CD4-positive, alpha-beta T cell treated with Interleukin-6 at 100 ng/mL for 8 hours (primary cell): Measurements from ENCODE around the gene AIPL1.

Experiments used
- DNase-seq: peaks from one replicate; pipeline ENCODE4 v3.0.0-alpha.2; 2020; ENCODE audit warnings: mixed read lengths, low spot score

Gene AIPL1

DNA sequence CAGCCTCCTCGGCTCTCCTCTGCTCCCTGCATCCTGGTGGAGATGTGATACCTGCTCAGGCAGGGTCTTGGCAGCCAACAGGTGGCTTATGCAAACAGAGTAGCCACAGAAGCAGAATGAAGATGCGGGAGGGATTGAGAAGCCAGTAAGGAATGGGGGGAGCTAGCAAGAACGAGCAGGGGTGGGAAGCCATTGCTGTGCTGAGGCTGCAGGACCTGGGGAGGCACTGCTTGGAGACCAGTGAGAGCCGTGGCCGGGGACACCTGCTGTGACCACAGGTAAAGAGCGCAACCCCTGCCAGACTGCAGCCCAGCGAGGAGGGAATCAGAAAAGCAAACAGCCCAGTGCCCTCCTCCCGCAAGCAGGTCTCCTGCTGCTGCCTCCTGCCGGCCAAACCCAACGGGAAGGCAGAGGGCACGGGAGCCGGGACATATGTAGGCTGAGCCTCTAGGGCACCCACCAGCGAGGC, 14.7 kb downstream of the AIPL1 start:
- no peak for DNase-seq

DNA sequence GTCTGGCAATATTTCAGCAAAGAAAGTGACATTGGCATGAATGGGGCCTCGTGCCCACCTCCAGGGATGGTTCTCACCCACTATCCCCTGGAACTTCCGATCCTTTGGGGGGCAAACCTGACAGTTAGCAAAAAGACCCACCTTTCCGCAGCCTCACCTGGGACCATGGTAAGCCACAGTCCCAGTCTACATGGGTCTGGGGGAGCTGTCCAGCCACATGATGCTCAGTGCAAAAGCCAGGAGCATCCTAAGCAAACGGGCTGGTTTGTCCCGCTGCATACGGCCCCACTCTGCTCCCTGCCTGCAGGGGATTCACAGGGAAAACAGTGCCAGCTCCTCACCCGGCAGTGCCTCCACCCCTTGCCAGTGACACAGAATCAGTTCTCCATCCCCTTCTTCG, 19.3 kb downstream of the AIPL1 start:
- no peak for DNase-seq

DNA sequence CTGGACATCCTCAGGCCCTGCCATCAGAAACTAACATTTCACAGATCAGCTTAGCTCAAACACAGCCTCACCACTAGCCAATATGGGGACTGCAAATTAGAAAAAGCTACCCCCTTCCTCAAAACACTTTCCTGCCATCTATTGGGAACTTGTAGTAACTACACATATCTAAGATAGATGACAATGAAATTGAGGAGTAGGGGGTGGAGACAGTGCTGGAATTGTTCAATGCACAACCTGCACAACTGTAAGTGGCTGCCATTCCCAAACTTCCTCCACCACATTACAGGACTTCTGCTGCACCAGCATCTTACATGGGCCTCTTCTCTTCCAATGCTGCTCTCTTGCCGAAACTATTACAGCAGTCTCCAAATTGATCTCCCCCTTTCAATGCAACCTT, 21.9 kb downstream of the AIPL1 start:
- DNase-seq: no peak

DNA sequence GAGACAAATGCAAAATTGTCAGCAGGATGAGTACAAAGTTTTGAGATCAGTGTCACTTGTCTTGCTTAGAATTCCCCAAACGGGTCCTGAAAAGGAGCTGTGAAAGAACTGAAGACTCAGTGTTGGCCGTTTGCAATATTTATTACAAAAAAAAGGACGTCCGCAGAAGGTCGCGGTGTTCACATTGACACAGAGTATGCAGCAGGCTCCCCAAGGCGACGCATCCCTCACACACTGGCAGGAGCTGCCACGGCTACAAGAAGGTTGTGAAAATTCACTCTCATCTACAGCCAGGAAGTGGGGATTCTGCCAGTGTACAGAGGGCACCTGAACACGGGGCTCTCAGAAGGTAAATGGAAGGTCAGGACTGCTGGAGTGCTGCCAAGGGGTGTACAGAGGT, 26.2 kb downstream of the AIPL1 start:
- no peak for DNase-seq

DNA sequence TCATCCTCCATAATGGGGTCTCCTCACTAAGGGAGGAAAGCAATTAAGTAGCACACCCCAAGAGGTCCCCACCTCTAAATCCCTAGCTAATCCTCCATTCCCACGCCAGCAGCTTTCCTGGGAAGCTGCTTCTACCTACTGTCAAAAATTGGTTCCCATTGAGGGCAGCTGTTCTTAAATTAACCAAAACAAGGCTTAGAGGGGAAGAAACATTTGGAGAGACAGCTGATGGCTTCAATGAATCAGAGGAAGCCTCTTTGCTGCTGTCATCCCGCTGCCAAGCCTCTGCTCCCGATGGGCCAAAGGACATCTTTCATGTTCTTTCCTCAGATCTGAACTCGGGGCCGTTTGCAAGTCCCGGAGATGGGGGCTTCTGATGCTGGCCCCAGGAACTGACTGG, 26.6 kb downstream of the AIPL1 start:
- DNase-seq: no peak

DNA sequence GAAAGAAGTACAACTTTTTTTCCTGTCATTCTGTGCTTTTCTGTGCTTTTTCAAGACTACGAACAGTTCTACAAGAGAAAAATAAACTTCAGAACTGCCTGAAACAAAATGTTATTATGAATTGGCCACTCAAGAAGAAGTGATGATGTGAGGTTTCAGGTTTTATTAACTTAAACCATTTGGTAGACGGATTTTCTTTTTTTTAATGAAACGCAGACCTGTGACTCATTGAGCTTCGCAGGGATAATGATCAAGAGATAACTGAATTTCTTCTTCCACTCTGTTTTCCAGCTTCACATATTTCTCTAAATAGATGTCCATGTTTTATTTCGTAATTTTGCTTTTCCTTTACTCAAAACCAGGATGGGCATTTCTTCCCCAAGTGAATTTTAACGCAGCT, 32.7 kb downstream of the AIPL1 start:
- DNase-seq: no peak

DNA sequence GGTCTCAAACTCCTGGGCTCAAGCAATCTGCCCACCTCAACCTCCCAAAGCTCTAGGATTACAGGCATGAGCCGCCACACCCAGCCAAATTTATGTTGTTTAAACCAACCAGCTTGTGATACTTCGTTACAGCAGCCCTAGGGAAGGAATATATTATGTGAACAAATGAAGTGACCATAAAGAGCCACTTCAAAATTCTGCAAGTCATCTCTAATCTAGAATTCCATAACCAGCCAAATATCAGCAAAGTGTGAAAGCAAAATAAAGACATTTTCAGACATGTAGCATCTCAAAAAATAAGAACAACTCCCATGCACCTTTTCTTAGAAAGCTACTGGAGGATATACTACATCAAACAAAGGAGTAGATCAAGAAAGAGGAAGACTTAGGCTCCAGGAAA, 36.0 kb downstream of the AIPL1 start:
- DNase-seq: no peak

DNA sequence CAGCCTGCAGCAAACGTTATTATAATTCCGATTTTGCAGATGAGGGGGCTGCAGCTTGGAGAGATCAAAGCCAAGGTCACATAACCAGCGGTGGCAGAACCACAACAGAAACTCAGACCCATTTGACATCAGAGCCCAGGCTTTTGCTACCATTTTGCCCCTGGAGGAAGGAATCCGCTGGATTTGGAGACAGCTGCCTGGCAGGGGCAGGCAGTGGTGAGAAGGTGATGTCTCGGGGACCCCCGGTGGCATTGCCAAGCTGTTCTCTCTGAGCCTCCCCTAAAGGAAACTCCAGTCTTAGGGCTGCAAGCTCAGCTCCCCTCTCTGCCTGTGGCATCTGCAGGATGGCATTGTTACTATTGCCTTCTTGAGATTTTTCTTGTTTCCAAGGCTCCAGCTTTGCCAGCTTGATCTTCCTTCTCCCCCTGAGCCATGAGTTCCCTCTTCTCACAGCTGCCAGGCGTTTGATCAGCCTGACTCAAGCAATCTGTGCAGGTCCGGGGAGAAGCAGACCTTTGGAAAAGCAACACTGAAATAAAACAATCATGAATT, 40.8 kb downstream of the AIPL1 start:
- no peak for DNase-seq

DNA sequence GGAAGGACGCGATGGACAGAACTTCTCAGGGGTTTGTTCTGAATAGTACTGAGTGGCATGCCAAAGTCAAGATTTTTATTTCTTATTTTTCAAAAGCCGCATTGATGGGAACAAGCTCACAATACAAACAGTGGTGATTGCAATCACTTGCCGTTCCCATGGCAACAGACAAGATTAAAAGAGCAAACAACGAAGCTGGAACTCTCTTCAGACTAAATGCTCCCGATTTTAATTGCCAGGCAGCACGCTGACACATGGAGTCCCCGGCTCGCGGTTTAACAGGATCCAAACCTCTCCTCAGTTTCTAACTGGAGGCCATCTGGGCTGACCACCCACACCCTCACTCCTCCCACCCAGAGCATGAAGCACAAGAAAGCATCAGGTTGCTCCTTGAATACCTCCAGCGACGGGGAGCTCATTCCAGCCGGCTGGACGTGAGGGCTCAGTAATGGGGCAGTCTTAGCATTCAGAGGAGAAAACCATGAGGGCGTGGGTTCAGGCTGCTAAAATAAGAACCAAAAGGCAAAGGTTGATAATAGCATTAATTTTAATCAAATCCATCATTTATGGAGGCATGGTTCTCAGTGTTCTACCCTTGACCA, 41.5 kb downstream of the AIPL1 start:
- no peak for DNase-seq

DNA sequence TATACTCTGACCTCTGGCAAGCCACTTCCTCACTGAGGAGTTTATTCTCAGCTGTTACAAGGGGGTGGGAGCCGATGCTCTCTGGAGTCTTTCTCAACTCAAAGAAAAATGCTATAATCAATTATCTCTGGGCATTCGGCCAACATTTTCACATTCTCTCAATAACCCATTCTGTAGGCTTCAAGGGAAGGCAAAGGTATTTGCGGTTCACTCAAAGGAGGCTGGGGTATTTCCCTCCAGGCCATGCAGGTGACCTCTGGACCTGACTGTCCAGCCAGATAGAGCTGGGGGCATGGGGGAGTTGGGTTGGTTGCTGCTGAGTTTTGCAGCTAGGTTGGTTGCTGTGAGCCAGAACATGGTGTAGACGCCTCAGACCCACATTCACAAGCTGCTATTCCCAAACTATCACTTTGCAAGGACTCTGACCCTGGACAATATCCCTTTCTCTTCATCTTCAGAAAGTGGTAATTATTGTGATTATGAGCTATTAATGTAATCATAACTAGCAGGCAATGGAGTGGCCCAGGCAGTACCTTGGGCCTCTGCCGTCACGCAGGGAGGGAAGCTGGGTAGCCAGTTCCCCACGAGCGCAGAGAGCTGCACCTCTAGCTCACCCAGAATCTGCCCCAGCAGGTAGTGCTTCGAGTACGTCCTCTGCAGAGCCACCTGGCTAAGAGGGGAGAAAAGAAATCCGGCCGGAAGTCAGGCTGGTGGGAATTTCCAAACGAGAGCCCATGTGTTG, 42.1 kb downstream of the AIPL1 start:
- no peak for DNase-seq

DNA sequence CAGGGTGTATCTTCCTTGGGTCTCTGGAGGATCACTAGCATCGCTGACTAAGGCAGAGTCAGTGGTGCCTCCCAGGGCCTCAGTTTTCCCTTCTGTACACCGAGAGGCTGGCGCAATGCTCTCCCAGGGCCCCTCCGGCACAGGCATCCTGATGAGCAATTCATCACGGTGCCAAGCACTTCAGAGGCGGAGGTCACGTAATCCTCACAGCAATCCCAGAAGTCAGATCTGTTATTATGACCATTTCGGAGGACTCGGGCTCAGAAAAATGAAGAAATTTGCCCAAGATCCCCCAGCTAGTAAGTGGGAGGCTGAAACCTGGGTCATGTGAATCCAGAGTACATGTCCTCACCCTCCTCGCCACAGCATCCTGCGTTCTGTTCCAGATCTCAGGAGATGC, 46.5 kb downstream of the AIPL1 start:
- DNase-seq: no peak

DNA sequence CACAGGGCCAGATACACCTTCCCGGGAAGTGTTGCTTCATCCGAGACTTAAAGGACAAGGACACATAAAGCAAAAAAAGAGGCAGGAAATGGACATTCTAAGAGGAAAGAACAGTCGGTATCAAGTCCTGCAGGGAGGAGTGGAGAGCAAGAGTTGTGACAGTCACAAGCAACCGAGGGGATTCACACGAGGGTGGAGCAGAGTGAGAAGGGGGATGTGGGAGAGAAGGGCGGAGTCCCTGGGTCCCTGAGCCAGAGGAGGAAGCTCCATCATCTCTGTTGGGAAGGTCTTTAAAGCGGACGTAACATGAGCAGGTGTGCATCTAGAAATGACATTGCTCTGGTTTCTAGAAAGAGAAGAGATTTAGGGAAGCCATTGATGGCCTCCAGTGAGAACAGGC, 47.1 kb downstream of the AIPL1 start:
- no peak for DNase-seq

DNA sequence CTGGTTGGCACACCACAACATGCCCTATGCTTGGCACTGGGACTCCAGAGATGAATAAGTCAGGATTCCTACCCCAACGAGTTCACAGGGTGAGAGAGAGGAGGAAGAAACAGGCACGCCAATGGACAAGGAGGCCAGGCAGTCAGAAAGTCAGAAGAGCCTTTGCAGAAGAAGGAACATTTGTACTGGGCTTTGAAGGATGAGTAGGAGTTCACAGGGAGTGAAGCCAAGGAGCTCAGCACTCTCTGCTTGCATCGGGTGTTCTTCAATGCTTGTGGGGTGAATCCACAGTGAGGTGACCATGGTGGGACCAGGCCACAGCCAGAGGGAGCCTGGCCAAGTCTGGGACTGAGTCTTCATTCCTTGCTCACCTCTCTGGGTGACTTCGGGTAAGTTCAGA, 47.5 kb downstream of the AIPL1 start:
- DNase-seq: no peak

DNA sequence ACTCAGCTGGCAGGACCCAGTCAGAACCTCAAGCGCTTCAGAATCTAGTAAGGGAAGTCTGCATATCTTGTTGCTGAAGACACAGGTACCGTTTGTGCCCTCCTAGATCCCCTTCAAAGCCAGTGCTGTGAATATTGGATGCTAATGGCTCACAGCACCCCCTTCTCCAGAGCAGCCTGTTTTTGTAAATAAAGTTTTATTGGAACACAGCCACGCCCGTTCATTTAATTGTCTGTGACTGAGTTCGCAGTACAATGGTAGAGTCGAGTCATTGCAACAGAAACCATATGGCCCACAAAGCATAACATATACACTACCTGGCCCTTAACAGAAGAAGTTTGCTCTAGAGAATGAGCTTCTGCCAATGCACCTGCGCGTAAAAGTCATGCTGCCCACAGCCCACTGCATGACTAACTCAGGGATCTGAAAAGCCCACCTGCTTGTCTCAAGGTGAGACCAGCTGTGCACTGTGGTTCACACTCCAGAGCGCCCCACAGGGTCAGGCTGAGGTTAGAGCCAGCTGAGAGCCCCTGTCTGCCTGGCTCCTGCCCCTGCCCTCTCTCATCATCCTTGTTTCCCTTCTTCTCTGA, 48.8 kb downstream of the AIPL1 start:
- DNase-seq: no peak

DNA sequence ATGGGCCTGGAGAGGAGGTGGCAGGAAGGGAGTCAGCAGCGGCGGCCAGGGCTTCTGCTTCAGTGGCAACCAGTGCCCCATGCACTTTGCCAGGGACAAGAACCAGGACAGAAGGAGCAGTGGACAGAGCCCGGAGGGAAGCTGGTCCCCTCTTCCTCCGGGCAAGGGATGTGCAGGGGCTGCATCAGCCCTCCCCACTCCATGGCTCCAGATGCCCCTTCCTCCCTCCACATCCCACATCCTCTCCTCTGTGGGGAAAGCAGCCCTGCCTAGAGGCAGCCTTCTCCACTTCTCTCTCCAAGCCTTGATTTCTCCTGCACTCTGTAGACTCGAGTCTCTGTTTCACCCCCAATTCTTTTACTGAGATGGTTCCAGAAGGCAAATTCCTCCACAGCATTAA, 50.4 kb downstream of the AIPL1 start:
- DNase-seq: no peak

DNA sequence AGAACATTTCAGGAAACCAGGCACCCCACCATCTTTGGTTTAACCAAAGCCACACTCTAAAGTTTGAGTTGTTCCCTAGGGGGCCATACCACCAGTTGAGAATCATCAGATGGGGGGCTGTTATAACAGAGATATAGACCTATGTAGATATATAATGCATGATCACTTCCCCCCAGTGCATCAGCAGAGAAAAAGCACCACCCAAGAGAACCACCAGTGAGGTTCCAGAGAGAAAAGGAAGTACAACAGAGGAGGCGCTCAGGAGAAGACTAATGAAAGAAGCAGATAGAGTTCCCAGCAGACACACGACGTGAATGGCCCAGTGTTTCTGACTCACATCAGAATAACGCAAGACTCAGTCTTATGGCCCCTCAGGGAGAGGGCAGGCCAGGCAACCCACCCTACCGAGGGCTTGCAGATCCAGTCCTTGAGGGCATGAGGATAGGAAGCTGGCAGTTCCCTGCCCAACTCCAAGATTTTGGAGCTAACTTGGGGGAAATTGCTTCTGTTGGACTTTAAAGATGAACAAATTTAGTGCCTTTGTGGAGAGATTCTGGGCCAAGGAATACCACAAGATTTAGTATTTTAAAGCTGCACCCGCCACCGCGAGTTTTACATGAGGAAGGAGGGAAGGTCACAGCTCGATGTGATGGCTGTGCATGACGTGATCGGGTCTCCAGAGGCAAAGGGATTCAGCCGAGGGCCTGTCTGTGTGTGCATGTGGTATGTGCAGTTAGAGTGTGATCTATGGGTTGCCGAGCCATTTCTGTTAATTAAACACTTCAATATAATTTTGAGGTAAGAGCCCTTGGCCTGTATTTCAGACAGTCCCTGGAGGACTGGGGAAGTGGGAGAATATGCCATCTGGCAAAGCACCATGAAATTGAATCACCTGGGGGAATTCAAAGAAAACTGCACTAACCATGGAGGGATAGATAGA, 53.1 kb downstream of the AIPL1 start:
- no peak for DNase-seq

DNA sequence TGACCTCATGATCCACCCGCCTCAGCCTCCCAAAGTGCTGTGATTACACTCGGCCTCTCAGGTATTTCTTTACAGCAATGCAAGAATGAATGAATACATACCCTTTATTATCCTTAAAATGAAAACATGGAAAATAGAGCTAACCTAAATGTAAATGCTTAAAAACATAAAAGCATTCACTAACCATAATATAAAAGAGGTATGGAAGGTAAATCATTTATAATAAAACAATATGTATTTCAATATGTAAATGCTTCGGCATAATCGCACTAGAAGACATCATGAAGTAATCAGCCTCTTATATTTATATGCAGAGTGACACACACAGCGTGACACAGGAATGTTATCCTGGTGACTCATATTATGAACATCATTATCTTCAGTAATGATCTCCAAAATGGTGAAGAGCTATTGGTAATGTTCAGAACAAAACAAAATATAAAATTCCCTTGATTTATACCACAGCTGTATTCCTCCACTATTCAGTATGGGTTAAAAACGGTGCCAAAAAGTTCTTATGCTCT, 53.9 kb downstream of the AIPL1 start:
- no peak for DNase-seq

DNA sequence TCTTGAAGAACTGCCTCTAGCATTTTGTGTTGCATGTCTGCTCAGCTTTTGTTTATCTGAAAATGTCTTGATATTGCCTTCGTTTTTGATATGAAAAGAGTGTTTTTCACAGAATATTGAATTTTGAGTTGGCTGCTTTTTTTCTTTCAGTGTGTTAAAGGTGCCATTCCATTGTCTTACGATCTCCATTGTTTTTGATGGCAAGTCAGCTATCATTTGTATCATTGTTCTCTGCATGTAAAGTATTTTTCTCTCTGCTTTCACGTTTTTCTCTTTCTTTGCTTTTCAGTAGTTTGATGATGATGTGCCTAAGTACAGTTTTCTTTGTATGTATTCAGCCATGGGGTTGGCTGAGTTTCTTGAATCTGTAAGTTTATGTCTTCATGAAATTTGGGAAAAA, 57.0 kb downstream of the AIPL1 start:
- DNase-seq: no peak

DNA sequence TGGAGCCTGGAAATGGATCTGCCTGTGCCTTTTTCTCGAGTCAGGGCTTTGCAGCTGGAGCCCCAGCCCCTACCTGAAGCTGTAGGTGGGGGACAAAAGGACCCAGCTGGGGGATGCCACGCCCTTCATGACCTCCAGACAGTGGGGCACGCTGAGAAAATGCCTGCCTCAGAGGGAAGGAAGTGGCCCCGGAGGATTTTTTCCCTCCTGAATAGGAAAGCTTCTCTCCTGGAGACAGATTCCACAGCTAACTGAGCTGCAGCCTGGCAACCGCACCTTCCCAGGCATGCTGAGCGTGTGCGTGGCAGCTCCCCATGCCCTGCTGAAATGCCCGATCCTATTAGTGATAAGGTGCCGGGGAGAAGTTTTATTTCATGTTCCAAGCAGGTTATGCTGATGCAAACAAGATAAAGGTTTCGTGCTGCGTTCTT, 58.0 kb downstream of the AIPL1 start:
- no peak for DNase-seq

DNA sequence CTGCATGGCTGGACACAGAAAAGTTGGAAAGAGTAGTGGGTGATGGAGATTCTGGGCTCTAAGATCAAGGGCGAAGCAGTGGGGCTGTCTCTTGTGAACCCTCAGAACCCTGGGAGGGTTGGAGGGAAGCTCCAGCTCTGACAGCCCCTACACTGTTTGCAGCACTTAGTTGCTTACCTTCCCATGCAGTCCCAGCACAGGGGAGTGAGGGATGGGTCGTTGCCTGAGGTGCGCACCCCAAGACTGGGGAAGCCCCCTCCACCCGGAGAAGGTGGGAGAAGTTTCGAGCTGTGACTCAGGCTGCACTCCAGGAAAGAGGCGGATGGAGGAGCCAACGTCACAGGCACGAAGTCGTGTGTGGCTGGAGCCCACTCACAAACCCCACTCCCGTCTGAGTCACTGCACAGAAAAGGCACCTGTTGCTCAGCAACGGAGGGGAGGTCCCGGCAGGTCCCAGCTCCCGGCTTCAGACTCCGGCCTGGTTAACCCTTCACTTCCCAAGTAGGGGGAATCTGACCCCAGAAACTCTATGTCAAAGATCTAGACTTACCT, 60.1 kb downstream of the AIPL1 start:
- no peak for DNase-seq

DNA sequence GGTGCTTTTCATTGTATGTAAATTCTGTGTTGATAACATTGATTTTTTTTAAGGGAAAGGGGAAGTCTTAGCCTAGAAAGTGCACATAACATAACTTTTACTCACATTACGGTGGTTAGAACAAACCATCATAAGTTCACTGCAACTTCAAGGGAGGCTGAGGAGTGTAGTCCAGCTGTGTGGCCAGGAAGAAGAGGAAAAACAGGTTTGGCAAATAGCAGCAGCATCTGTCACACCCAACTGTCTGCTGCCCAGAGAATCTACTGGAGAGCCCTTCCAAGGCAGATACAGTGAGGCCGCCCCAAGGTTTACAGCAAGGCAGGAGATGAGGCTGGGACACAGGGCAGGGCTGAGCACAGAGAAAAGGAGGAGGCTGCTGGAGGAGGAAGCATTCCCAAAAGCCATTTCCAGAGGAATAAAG, 60.6 kb downstream of the AIPL1 start:
- DNase-seq: no peak
